ENCODE measurements around the gene ATRX. TPM values are rescaled to one million over a fixed set of nuclear protein-coding genes. Genes with fewer than 3 reads are reported as not detected.

Gene ATRX
- total and polyA plus RNA-seq, 10 of the 15 experiments (the other 5 are each of a cell fraction or from before 2014, with no cell fraction given) = 19.4 to 73.8 (median 45.2) TPM

DNA sequence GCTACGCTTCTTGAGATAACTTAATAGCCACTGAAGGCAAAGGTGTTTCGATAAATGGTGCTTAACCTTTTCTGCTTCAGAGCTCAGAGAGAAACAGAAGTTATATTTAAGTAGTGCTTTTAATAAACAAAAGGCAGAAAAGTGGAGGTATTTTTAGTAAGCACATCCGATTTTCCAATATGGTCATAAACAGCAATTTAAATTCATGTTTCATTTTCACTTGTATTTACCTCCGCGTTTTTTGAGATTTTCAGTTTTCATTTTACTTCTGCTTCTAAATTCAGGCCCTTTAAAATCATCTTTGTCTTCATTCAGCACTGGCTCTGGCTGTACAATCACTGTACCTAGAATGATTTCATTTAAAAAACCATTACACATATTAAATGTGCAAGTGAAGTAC is 92.4 kb downstream of the ATRX start:
- BruUV-seq (replicated peaks) = no TSS peak
- ChIA-PET SMC1A (ENCODE audit: uncharacterized antibody, unreplicated experiment) (no interaction called here), RAD21 (ENCODE audit: unreplicated experiment) (interaction anchor here (1.1 to 1.7 kb wide), 2 partner anchors 93 to 206 kb away, joined by 5 to 6 read pairs; partner anchors contain the start of gene COX7B), POLR2A (interaction anchor here (1.0 kb wide), 1 partner anchor 202 kb away, joined by 3 read pairs; the partner anchor contains the start of gene MAGT1), CTCF (no interaction called here)
- Histone ChIP-seq H3K27ac (ENCODE audit: control insufficient read depth, insufficient read depth) (0 out of 2 replicates have a peak overlapping the region, but pooled peaks have one; percentile 18), H3K9ac (ENCODE audit: control insufficient read depth, insufficient read depth, low read length) (peak overlapping the region; percentile 8; the same call in 1 of the 2 replicates), H2AFZ (ENCODE audit: control insufficient read depth, low read depth, low read length) (no peak overlapping the region), H3K9me3 (replicated peaks; ENCODE audit: control insufficient read depth, insufficient read depth, low read length) (no peaks in the 10 kb centered on the region), H3K27me3 (replicated peaks in 1 of 2; ENCODE audit: control insufficient read depth in 2 of 2, insufficient read depth in 2 of 2, low read length in 1 of 2) (no peaks in the 10 kb centered on the region), H3K4me1 (ENCODE audit: control insufficient read depth, insufficient read depth, low read length) (peaks cover 5% of the 10 kb centered on the region; the same call in 1 of the 2 replicates), H3K4me3 (no peak overlapping the region), H3K79me2 (ENCODE audit: control insufficient read depth, insufficient read depth, low read length) (no peaks in the 10 kb centered on the region), H3K4me2 (ENCODE audit: control insufficient read depth, insufficient read depth) (peak overlapping the region; percentile 13), H3K36me3 (ENCODE audit: control insufficient read depth in 2 of 2, insufficient read depth in 2 of 2, low read length in 1 of 2) (no peaks in the 10 kb centered on the region), H4K20me1 (ENCODE audit: control insufficient read depth, insufficient read depth) (no peaks in the 10 kb centered on the region)
- ATAC-seq (peak; percentile 57), DNase-seq (ENCODE audit: low read depth, low spot score) (peak; percentile 11), FAIRE-seq (no peak)
- in situ Hi-C loops (cut with MboI) (no loop called here), intact Hi-C loops (cut with micrococcal nuclease; ENCODE audit: unreplicated experiment) (no loop called here)
- TF ChIP-seq, protein P1, sequence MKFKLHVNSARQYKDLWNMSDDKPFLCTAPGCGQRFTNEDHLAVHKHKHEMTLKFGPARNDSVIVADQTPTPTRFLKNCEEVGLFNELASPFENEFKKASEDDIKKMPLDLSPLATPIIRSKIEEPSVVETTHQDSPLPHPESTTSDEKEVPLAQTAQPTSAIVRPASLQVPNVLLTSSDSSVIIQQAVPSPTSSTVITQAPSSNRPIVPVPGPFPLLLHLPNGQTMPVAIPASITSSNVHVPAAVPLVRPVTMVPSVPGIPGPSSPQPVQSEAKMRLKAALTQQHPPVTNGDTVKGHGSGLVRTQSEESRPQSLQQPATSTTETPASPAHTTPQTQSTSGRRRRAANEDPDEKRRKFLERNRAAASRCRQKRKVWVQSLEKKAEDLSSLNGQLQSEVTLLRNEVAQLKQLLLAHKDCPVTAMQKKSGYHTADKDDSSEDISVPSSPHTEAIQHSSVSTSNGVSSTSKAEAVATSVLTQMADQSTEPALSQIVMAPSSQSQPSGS (IDR thresholded peaks at IDR 0.05; ENCODE audit: low read length) = 0 out of 2 replicates have a peak, but pooled peaks have one; percentile 32
- TF ChIP-seq KDM1A (IDR thresholded peaks at IDR 0.05; ENCODE audit: borderline replicate concordance) (no peak), MEF2A (IDR thresholded peaks at IDR 0.05; ENCODE audit: insufficient read depth, low read depth, low read length) (peak; percentile 51; the same call in 1 of the 2 replicates), MEF2B (IDR thresholded peaks at IDR 0.05; ENCODE audit: partially characterized antibody, poor library complexity, severe bottlenecking) (peak; percentile 17)
- WGBS (ENCODE audit: insufficient coverage, insufficient replicate concordance, low lambda C conversion rate, missing lambda C conversion rate) = 19% methylated on average over 5 of the region's 5 CpGs

DNA sequence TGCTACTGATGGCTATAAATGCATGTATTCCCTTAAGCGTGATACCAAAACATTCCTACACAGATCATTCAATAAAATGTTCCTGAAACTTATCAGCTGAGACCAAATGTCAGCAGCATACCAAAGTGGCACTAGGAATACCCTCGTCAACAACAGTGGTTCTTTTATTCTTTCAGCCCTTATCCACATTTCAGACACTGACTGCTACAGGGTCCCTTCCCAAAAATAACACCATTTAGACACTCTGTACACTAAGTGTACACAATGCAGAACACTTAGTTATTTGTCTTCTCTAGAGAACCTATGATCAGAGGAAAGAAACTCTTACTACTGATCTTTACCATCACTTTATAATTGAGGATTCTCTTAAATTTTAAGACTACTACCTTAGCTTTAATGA is 94.1 kb downstream of the ATRX start:
- no peak for ATAC-seq
- Histone ChIP-seq H3K79me2 (ENCODE audit: control insufficient read depth, insufficient read depth, low read length) (no peaks in the 10 kb centered on the region), H2AFZ (ENCODE audit: control insufficient read depth, low read depth, low read length) (no peak overlapping the region), H3K9ac (ENCODE audit: control insufficient read depth, insufficient read depth, low read length) (no peak overlapping the region), H3K4me1 (ENCODE audit: control insufficient read depth, insufficient read depth, low read length) (peaks cover 5% of the 10 kb centered on the region; the same call in 1 of the 2 replicates), H3K4me3 (no peak overlapping the region), H3K36me3 (ENCODE audit: control insufficient read depth in 2 of 2, insufficient read depth in 2 of 2, low read length in 1 of 2) (no peaks in the 10 kb centered on the region), H3K27me3 (replicated peaks in 1 of 2; ENCODE audit: control insufficient read depth in 2 of 2, insufficient read depth in 2 of 2, low read length in 1 of 2) (no peaks in the 10 kb centered on the region), H3K9me3 (replicated peaks; ENCODE audit: control insufficient read depth, insufficient read depth, low read length) (no peaks in the 10 kb centered on the region), H3K4me2 (ENCODE audit: control insufficient read depth, insufficient read depth) (no peak overlapping the region), H3K27ac (ENCODE audit: control insufficient read depth, insufficient read depth) (no peak overlapping the region), H4K20me1 (ENCODE audit: control insufficient read depth, insufficient read depth) (no peaks in the 10 kb centered on the region)
- in situ Hi-C loops (cut with MboI) (no loop called here), intact Hi-C loops (cut with micrococcal nuclease; ENCODE audit: unreplicated experiment) (no loop called here)
- ChIA-PET CTCF (no interaction called here), SMC1A (ENCODE audit: uncharacterized antibody, unreplicated experiment) (no interaction called here), POLR2A (interaction anchor here (1.3 kb wide), 1 partner anchor 92 kb away, joined by 4 read pairs; no protein-coding TSS in a partner anchor), RAD21 (ENCODE audit: unreplicated experiment) (no interaction called here)
- TF ChIP-seq, protein P2, sequence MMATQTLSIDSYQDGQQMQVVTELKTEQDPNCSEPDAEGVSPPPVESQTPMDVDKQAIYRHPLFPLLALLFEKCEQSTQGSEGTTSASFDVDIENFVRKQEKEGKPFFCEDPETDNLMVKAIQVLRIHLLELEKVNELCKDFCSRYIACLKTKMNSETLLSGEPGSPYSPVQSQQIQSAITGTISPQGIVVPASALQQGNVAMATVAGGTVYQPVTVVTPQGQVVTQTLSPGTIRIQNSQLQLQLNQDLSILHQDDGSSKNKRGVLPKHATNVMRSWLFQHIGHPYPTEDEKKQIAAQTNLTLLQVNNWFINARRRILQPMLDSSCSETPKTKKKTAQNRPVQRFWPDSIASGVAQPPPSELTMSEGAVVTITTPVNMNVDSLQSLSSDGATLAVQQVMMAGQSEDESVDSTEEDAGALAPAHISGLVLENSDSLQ (IDR thresholded peaks at IDR 0.05) = no peak
- TF ChIP-seq ZNF24 (IDR thresholded peaks at IDR 0.05) (no peak), RCOR1 (conservative IDR thresholded peaks at IDR 0.05; ENCODE audit: low read depth, low read length) (no peak), BMI1 (IDR thresholded peaks at IDR 0.05; ENCODE audit: borderline replicate concordance) (no peak), NFIC (IDR thresholded peaks at IDR 0.05; ENCODE audit: low read depth, low read length) (no peak), EP300 (IDR thresholded peaks at IDR 0.05; ENCODE audit: borderline replicate concordance in 1 of 2, control insufficient read depth in 1 of 2, low read depth in 2 of 2, low read length in 2 of 2) (no peak), POLR2AphosphoS5 (IDR thresholded peaks at IDR 0.05; ENCODE audit: low read length) (no peak), CHD4 (IDR thresholded peaks at IDR 0.05) (no peak), NR2F1 (conservative IDR thresholded peaks at IDR 0.05) (no peak), RAD21 (IDR thresholded peaks at IDR 0.05; ENCODE audit: insufficient read depth, low read depth, low read length) (no peak), HDAC6 (IDR thresholded peaks at IDR 0.05; ENCODE audit: unreplicated experiment) (no peak), GATAD2B (conservative IDR thresholded peaks at IDR 0.05; ENCODE audit: low read depth) (no peak), BCL11A (IDR thresholded peaks at IDR 0.05; ENCODE audit: low read depth, low read length) (no peak)
- DNase-seq (ENCODE audit: low read depth, low spot score) = no peak
- no TSS peak for BruUV-seq (replicated peaks)
- WGBS (ENCODE audit: insufficient coverage, insufficient replicate concordance, low lambda C conversion rate, missing lambda C conversion rate) = 42% methylated on average over 2 of the region's 2 CpGs
- no peak for FAIRE-seq
